ENCODE results near the gene UGP2. TPM values are rescaled to one million over a fixed set of nuclear protein-coding genes. Genes with fewer than 3 reads are reported as not detected.
"Not testable (repeated sequence)": the region's sequence is repeated elsewhere in the genome, so short reads cannot be mapped to it uniquely, and the experiment has no call there.

The UGP2 gene
- total and polyA plus RNA-seq, 2 of the 4 experiments (the other 2 are of a cell fraction), result 45.0 to 58.8 TPM

GRCh38 chr2:63805412-63805811 is 36.3 kb upstream of the UGP2 start:
- no peak overlapping the region for H2AFZ ChIP-seq (replicated peaks; ENCODE audit: low read length, poor library complexity)
- no peaks in the 10 kb centered on the region for H3K9me3 ChIP-seq (ENCODE audit: control insufficient read depth, insufficient read depth, low read length)
- H3K23ac ChIP-seq (ENCODE audit: low read depth, low read length), result no peak overlapping the region
- ATAC-seq (ENCODE audit: low read depth) (no peak), DNase-seq (no peak)
- no peak overlapping the region for H2AK9ac ChIP-seq (replicated peaks; ENCODE audit: low read depth, low read length, poor library complexity)
- H4K20me1 ChIP-seq (ENCODE audit: insufficient read depth, low read length), result no peaks in the 10 kb centered on the region
- H3K4me1 ChIP-seq (ENCODE audit: control insufficient read depth, insufficient read depth, low read length), result no peaks in the 10 kb centered on the region
- no peak overlapping the region for H2BK20ac ChIP-seq (ENCODE audit: low read depth, low read length)
- CTCF ChIA-PET, result no interaction called here
- H3K79me1 ChIP-seq (ENCODE audit: low read depth in 1 of 2, low read length in 2 of 2), result no peaks in the 10 kb centered on the region
- no peak overlapping the region for H3K18ac ChIP-seq (ENCODE audit: low read depth, low read length)
- no peak overlapping the region for H3K9ac ChIP-seq (ENCODE audit: low read depth, low read length)
- no peak overlapping the region for H3K4me2 ChIP-seq (ENCODE audit: low read depth, low read length)
- H3K27ac ChIP-seq (ENCODE audit: insufficient read depth, low read length), result no peak overlapping the region
- H3K9me1 ChIP-seq (ENCODE audit: insufficient read depth, low read length), result no peaks in the 10 kb centered on the region
- H4K8ac ChIP-seq (ENCODE audit: low read depth in 2 of 2, low read length in 2 of 2), result no peak overlapping the region
- no peak overlapping the region for H3K14ac ChIP-seq (replicated peaks; ENCODE audit: low read depth, low read length)
- no TSS peak for BruUV-seq (replicated peaks)
- no peaks in the 10 kb centered on the region for H3K36me3 ChIP-seq (ENCODE audit: control insufficient read depth, insufficient read depth, low read length)
- dilution Hi-C loops (cut with HindIII; ENCODE audit: low sequenced_read_pairs, unreplicated experiment), result no loop called here
- in situ Hi-C loops (cut with MboI; ENCODE audit: low sequenced_read_pairs), result no loop called here
- no peak overlapping the region for H3K56ac ChIP-seq (ENCODE audit: extremely low read depth, insufficient read depth, low read length)
- no peak overlapping the region for H3K4ac ChIP-seq (ENCODE audit: low read depth, low read length)
- no peak overlapping the region for H4K91ac ChIP-seq (ENCODE audit: insufficient read depth, low read depth, low read length)
- no peak overlapping the region for H2BK120ac ChIP-seq (ENCODE audit: low read depth, low read length)
- H2BK15ac ChIP-seq (ENCODE audit: low read depth, low read length), result no peak overlapping the region
- TF ChIP-seq MXI1 (IDR thresholded peaks at IDR 0.05; ENCODE audit: borderline replicate concordance, low read depth, low read length) (no peak), RFX5 (IDR thresholded peaks at IDR 0.05; ENCODE audit: low read depth, low read length) (no peak), CEBPB (IDR thresholded peaks at IDR 0.05; ENCODE audit: low read depth, low read length) (no peak), ELK1 (IDR thresholded peaks at IDR 0.05; ENCODE audit: borderline replicate concordance, low read depth, low read length) (no peak)
- TF ChIP-seq, protein P1, sequence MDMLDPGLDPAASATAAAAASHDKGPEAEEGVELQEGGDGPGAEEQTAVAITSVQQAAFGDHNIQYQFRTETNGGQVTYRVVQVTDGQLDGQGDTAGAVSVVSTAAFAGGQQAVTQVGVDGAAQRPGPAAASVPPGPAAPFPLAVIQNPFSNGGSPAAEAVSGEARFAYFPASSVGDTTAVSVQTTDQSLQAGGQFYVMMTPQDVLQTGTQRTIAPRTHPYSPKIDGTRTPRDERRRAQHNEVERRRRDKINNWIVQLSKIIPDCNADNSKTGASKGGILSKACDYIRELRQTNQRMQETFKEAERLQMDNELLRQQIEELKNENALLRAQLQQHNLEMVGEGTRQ (IDR thresholded peaks at IDR 0.05; ENCODE audit: low read depth, low read length), result no peak
- no peak overlapping the region for H4K5ac ChIP-seq (ENCODE audit: low read depth, low read length)
- no peak overlapping the region for H2BK5ac ChIP-seq (ENCODE audit: low read depth, low read length, poor library complexity, severe bottlenecking)
- intact Hi-C loops (cut with micrococcal nuclease), result no loop called here
- no peak overlapping the region for H3K4me3 ChIP-seq (ENCODE audit: insufficient read depth, low read depth, low read length)
- POLR2A ChIA-PET (ENCODE audit: unreplicated experiment), result no interaction called here
- no peaks in the 10 kb centered on the region for H3K27me3 ChIP-seq (ENCODE audit: control insufficient read depth, insufficient read depth, low read length)
- no peak overlapping the region for H2AK5ac ChIP-seq (ENCODE audit: low read depth, low read length)

GRCh38 chr2:63808036-63808435 is 33.7 kb upstream of the UGP2 start:
- WGBS, 2 experiments (ENCODE audit: extremely low coverage in 2 of 2, insufficient read length in 1 of 2), result no CpG with 5 or more reads among the region's 6 CpGs
- H3K9ac ChIP-seq (ENCODE audit: low read depth, low read length); H4K8ac ChIP-seq (ENCODE audit: low read depth in 2 of 2, low read length in 2 of 2); POLR2A ChIA-PET (ENCODE audit: unreplicated experiment); H3K4me2 ChIP-seq (ENCODE audit: low read depth, low read length); ATAC-seq (ENCODE audit: low read depth); H3K4ac ChIP-seq (ENCODE audit: low read depth, low read length); H2BK20ac ChIP-seq (ENCODE audit: low read depth, low read length); H2BK5ac ChIP-seq (ENCODE audit: low read depth, low read length, poor library complexity, severe bottlenecking); H3K9me1 ChIP-seq (ENCODE audit: insufficient read depth, low read length); H3K27ac ChIP-seq (ENCODE audit: insufficient read depth, low read length); H2AK9ac ChIP-seq (replicated peaks; ENCODE audit: low read depth, low read length, poor library complexity); H2AFZ ChIP-seq (replicated peaks; ENCODE audit: low read length, poor library complexity); BruUV-seq (replicated peaks); H3K23ac ChIP-seq (ENCODE audit: low read depth, low read length); H3K27me3 ChIP-seq (ENCODE audit: control insufficient read depth, insufficient read depth, low read length); H3K79me1 ChIP-seq (ENCODE audit: low read depth in 1 of 2, low read length in 2 of 2); H3K14ac ChIP-seq (replicated peaks; ENCODE audit: low read depth, low read length); H2AK5ac ChIP-seq (ENCODE audit: low read depth, low read length); DNase-seq; CTCF ChIA-PET; H4K20me1 ChIP-seq (ENCODE audit: insufficient read depth, low read length); dilution Hi-C loops (cut with HindIII; ENCODE audit: low sequenced_read_pairs, unreplicated experiment); H2BK15ac ChIP-seq (ENCODE audit: low read depth, low read length); H4K91ac ChIP-seq (ENCODE audit: insufficient read depth, low read depth, low read length); H4K5ac ChIP-seq (ENCODE audit: low read depth, low read length); H3K9me3 ChIP-seq (ENCODE audit: control insufficient read depth, insufficient read depth, low read length); H3K4me1 ChIP-seq (ENCODE audit: control insufficient read depth, insufficient read depth, low read length); in situ Hi-C loops (cut with MboI; ENCODE audit: low sequenced_read_pairs); H2BK120ac ChIP-seq (ENCODE audit: low read depth, low read length); H3K36me3 ChIP-seq (ENCODE audit: control insufficient read depth, insufficient read depth, low read length); intact Hi-C loops (cut with micrococcal nuclease); H3K56ac ChIP-seq (ENCODE audit: extremely low read depth, insufficient read depth, low read length); H3K4me3 ChIP-seq (ENCODE audit: insufficient read depth, low read depth, low read length); H3K18ac ChIP-seq (ENCODE audit: low read depth, low read length): not testable (repeated sequence)
